ENCODE measurements around the gene ATP11A.
"Not testable (repeated sequence)": the region's sequence is repeated elsewhere in the genome, so short reads cannot be mapped to it uniquely, and the experiment has no call there.

ATP11A gene

DNA sequence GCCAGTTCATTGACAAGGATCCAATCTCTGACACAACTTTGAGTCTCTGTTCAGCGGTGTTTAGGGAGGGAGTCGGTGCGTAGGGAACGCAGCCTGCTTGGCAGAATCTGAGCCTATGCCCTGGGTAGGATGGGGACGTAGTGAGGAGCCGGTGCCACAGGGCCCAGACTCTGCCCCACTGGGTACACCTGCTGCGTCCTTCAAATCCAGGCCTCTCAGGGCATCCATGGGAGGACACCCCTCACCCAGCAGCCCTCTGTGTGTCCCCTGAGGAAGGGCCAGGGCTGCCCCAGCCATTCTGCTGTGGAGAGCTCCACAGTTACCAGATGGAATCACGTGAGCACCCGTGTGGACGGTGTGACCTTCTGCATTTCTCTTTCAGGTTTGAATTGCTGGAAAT, 146.0 kb downstream of the ATP11A start:
- H3K9me3 Mint-ChIP-seq, result no peaks in the 10 kb centered on the region
- H3K36me3 Mint-ChIP-seq, result peaks cover 21% of the 10 kb centered on the region
- no peaks in the 10 kb centered on the region for H3K4me1 Mint-ChIP-seq
- H3K27ac Mint-ChIP-seq, result no peak overlapping the region
- H3K4me3 Mint-ChIP-seq, result no peak overlapping the region
- no peaks in the 10 kb centered on the region for H3K27me3 Mint-ChIP-seq

DNA sequence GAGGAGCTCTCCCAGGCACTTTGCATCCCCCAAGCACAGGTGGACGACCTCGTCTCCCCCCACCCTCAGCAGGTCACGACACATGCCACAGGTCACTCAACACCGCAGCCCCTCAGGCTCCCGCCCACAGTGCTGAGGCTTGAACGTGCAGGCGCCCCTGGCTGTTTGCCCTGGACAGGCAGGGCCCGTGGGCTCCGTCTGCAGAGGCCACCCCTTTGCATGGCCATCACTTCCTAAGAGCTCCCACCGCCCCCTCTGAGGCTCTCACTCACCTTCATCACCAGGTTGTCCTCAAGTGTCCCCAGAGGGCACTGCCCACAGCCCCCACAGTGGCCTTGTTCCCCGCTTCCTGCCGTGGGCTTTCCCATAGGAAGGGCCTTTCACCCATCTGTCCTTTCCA, 147.1 kb downstream of the ATP11A start:
- Mint-ChIP-seq H3K27ac (no peak overlapping the region), H3K9me3 (no peaks in the 10 kb centered on the region), H3K36me3 (peaks cover 18% of the 10 kb centered on the region), H3K27me3 (no peaks in the 10 kb centered on the region), H3K4me3 (no peak overlapping the region), H3K4me1 (no peaks in the 10 kb centered on the region)

- Mint-ChIP-seq H3K4me3 (no peak overlapping the region), H3K4me1 (no peaks in the 10 kb centered on the region), H3K9me3 (no peaks in the 10 kb centered on the region), H3K36me3 (peaks cover 17% of the 10 kb centered on the region), H3K27ac (no peak overlapping the region), H3K27me3 (no peaks in the 10 kb centered on the region)
Observed at GRCh38 chr13:112837371-112838037, 147.7 kb downstream of the ATP11A start.

- Mint-ChIP-seq H3K4me3 (no peak overlapping the region), H3K36me3 (peaks cover 14% of the 10 kb centered on the region), H3K27ac (no peak overlapping the region), H3K27me3 (no peaks in the 10 kb centered on the region), H3K9me3 (no peaks in the 10 kb centered on the region), H3K4me1 (no peaks in the 10 kb centered on the region)
Observed at GRCh38 chr13:112838038-112838841, 148.4 kb downstream of the ATP11A start.

DNA sequence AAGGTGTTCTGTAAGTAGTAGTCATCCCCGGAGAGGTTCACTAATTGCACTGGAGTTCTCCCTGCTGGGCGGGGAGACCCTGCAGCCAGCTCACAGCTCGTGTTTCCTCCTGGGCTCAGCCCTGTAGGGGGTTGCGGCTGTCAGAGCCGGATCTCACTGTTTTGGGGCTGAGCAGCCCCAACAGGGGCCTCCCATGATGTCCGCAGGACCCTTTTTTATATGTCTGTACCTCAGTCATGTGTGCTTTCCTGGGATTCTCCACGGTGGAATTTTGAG, 148.9 kb downstream of the ATP11A start:
- H3K36me3 Mint-ChIP-seq, result peaks cover 16% of the 10 kb centered on the region
- no peak overlapping the region for H3K27ac Mint-ChIP-seq
- H3K4me1 Mint-ChIP-seq, result no peaks in the 10 kb centered on the region
- H3K4me3 Mint-ChIP-seq, result no peak overlapping the region
- H3K9me3 Mint-ChIP-seq, result no peaks in the 10 kb centered on the region
- no peaks in the 10 kb centered on the region for H3K27me3 Mint-ChIP-seq

- Mint-ChIP-seq H3K27me3 (no peaks in the 10 kb centered on the region), H3K4me3 (no peak overlapping the region), H3K4me1 (no peaks in the 10 kb centered on the region), H3K27ac (no peak overlapping the region), H3K9me3 (no peaks in the 10 kb centered on the region), H3K36me3 (peaks cover 20% of the 10 kb centered on the region)
Observed at GRCh38 chr13:112839356-112840105, 149.7 kb downstream of the ATP11A start.

GRCh38 chr13:112840472-112841302, 150.8 kb downstream of the ATP11A start:
- no peak overlapping the region for H3K4me3 Mint-ChIP-seq
- H3K4me1 Mint-ChIP-seq, result no peaks in the 10 kb centered on the region
- peaks cover 21% of the 10 kb centered on the region for H3K36me3 Mint-ChIP-seq
- H3K27ac Mint-ChIP-seq, result no peak overlapping the region
- no peaks in the 10 kb centered on the region for H3K27me3 Mint-ChIP-seq
- no peaks in the 10 kb centered on the region for H3K9me3 Mint-ChIP-seq

- not testable (repeated sequence) for H3K4me3 Mint-ChIP-seq, H3K27ac Mint-ChIP-seq, H3K9me3 Mint-ChIP-seq, H3K4me1 Mint-ChIP-seq, H3K27me3 Mint-ChIP-seq
- H3K36me3 Mint-ChIP-seq, result peaks cover 21% of the 10 kb centered on the region
Observed at GRCh38 chr13:112841303-112842015, 151.6 kb downstream of the ATP11A start.

- Mint-ChIP-seq H3K4me3 (no peak overlapping the region), H3K4me1 (no peaks in the 10 kb centered on the region), H3K36me3 (peaks cover 18% of the 10 kb centered on the region), H3K27ac (no peak overlapping the region), H3K9me3 (no peaks in the 10 kb centered on the region), H3K27me3 (no peaks in the 10 kb centered on the region)
Observed at GRCh38 chr13:112842343-112842856, 152.6 kb downstream of the ATP11A start.

DNA sequence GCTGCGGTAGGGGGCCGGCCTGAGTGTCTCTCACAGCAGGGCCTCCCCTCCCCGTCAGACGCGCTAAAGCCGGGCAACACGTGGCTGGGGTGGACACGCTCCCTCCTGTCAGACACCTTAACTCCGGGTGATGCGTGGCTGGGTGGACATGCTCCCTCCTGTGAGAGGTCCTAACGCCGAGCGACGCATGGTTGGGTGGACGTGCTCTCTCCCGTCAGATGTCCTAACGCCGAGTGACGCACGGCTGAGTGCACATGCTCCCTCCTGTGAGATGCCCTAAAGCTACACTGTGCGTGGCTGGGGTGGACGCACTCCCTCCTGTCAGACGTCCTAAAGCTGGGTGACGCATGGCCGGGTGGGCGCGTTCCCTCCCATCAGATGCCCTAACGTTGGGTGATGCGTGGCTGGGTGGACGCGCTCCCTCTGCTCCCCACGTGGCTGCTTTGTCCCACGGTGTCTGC, 153.1 kb downstream of the ATP11A start:
- H3K9me3 Mint-ChIP-seq, result no peaks in the 10 kb centered on the region
- no peak overlapping the region for H3K27ac Mint-ChIP-seq
- no peak overlapping the region for H3K4me3 Mint-ChIP-seq
- H3K36me3 Mint-ChIP-seq, result peaks cover 20% of the 10 kb centered on the region
- no peaks in the 10 kb centered on the region for H3K4me1 Mint-ChIP-seq
- H3K27me3 Mint-ChIP-seq, result no peaks in the 10 kb centered on the region

DNA sequence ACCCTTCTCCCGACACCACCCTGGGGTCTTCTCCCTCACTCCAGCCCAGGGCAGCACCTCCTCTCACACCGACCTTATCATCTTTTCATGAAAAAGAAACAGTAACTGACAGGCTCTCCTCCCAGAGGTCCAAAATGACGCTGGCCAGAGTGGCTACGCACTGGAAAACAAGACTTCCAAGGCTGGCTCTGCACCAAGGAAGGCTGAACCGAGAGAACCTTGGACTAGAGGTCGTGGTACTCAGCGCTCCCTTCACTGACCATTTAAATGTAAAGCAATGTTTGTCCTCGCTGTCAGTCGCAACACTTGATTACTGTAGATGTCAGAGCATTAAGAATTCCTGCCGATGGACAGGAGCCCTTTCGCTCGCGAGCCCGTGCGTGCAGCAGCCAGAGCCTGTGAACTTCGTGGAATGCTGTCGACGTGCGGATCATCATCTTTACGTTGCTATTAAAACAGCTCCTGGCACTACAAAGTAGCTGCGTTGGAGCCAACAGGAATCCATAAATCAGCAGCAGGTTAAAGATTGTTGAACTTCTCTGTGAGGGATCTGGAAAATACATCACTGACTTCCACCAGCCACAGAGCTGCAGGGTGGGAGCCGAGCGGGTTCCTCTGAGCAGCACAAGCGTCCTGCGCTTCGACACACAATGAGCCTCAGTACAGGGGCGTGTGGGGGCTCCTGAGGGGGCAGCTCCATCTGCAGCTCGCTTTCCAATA, 153.7 kb downstream of the ATP11A start:
- no peaks in the 10 kb centered on the region for H3K4me1 Mint-ChIP-seq
- H3K27ac Mint-ChIP-seq, result no peak overlapping the region
- H3K4me3 Mint-ChIP-seq, result no peak overlapping the region
- H3K9me3 Mint-ChIP-seq, result no peaks in the 10 kb centered on the region
- no peaks in the 10 kb centered on the region for H3K27me3 Mint-ChIP-seq
- peaks cover 20% of the 10 kb centered on the region for H3K36me3 Mint-ChIP-seq

DNA sequence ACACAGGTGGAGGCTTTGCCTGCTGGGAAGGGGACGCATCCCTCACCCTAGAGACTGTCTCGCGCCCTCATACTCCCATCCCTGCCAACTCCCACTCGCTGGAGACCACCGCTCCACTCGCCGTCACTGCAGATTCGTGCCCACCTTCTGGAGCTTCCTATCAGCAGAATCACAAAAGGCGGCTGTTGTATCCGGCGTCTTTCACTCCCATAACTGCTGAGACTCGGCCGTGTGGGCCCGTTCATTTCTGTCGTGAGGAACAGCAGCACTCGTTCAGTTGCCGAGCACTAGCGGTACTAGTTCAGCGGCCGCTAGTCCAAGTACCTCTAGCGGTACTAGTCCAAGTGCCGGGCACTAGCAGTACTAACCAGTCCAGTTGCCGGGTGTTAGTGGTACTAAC, 154.6 kb downstream of the ATP11A start:
- Mint-ChIP-seq H3K4me3 (no peak overlapping the region), H3K27ac (no peak overlapping the region), H3K9me3 (no peaks in the 10 kb centered on the region), H3K27me3 (no peaks in the 10 kb centered on the region), H3K4me1 (no peaks in the 10 kb centered on the region), H3K36me3 (peaks cover 15% of the 10 kb centered on the region)

DNA sequence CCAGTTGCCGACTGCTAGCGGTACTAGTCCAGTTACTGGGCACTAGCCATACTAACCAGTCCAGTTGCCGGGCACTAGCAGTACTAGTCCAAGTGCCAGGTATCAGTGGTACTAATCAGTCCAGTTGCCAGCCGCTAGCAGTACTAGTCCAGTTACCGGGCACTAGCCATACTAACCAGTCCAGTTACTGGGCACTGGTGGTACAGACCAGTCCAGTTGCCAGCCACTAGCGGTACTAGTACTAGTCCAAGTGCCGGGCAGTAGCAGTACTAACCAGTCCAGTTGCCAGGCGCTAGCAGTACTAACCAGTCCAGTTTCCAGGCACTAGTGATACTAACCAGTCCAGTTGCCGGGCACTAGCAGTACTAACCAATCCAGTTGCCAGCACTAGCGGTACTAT, 155.0 kb downstream of the ATP11A start:
- Mint-ChIP-seq H3K36me3 (peaks cover 15% of the 10 kb centered on the region), H3K4me3 (no peak overlapping the region), H3K9me3 (no peaks in the 10 kb centered on the region), H3K27me3 (no peaks in the 10 kb centered on the region), H3K27ac (no peak overlapping the region), H3K4me1 (no peaks in the 10 kb centered on the region)

DNA sequence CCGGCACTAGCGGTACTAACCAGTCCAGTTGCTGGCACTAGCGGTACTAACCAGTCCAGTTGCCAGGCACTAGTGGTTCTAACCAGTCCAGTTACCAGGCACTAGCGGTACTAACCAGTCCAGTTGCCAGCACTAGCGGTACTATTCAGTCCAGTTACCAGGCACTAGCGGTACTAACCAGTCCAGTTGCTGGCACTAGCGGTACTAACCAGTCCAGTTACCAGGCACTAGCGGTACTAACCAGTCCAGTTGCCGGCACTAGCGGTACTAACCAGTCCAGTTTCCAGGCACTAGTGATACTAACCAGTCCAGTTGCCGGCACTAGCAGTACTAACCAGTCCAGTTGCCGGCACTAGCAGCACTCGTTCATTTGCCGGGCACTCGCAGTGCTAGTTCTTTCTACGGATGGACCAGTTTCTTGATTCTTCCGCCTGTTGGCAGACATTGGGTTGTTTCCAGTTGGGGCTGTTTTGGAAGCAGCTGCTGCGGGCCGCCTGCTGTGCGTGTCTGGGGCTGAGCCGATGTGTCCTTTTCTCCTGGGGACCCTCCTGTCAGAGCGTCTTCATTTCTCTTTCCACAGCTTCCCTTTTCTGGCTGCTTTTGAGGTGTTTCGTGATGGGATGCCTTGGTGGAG, 155.8 kb downstream of the ATP11A start:
- H3K36me3 Mint-ChIP-seq, result peaks cover 13% of the 10 kb centered on the region
- no peaks in the 10 kb centered on the region for H3K4me1 Mint-ChIP-seq
- H3K27me3 Mint-ChIP-seq, result no peaks in the 10 kb centered on the region
- no peak overlapping the region for H3K27ac Mint-ChIP-seq
- H3K4me3 Mint-ChIP-seq, result no peak overlapping the region
- H3K9me3 Mint-ChIP-seq, result no peaks in the 10 kb centered on the region
